Measurements from ENCODE around the gene SLC12A2.

DNA sequence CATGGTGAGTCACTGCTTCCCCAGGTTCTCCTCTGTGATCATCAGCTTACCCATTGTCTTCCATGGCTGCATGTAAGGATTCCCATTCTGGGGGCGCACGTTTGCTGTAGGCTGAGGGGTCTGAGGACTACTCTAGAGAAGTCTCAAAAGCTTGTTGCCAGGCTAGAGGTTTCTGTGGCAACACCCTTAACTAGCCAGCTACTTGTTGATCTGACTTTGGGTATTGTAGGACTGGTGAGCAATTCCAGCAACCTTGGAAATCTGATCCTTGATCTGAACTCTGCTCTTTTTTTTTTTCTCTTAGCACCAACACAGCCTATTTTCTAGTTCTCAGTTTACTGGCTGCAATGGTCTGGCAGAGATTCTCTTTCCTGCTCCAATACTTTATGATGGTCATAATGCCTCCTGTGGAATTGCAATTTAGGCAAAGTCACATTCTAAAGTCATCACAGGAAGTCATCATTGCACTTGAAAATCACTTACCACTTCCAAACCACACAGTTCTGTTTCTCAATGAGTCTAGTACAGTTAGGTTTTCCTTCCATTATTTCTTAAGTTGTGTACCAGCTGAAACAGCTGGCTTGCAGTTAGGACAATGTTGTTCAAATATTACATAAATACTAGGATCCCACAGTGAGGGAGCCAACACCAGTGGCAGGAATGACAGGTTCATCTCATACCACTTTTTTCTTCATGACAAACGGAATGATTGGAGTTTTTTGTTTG is 110.3 kb downstream of the SLC12A2 start:
- TF ChIP-seq, protein P1, sequence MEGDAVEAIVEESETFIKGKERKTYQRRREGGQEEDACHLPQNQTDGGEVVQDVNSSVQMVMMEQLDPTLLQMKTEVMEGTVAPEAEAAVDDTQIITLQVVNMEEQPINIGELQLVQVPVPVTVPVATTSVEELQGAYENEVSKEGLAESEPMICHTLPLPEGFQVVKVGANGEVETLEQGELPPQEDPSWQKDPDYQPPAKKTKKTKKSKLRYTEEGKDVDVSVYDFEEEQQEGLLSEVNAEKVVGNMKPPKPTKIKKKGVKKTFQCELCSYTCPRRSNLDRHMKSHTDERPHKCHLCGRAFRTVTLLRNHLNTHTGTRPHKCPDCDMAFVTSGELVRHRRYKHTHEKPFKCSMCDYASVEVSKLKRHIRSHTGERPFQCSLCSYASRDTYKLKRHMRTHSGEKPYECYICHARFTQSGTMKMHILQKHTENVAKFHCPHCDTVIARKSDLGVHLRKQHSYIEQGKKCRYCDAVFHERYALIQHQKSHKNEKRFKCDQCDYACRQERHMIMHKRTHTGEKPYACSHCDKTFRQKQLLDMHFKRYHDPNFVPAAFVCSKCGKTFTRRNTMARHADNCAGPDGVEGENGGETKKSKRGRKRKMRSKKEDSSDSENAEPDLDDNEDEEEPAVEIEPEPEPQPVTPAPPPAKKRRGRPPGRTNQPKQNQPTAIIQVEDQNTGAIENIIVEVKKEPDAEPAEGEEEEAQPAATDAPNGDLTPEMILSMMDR (IDR thresholded peaks at IDR 0.05): no peak
- TF ChIP-seq EZH2phosphoT487 (IDR thresholded peaks at IDR 0.05) (no peak), EZH2 (IDR thresholded peaks at IDR 0.05) (no peak)

All from neural progenitor cell (in vitro differentiated cells).